ENCODE data around the gene CCDC66. TPM values are rescaled to one million over a fixed set of nuclear protein-coding genes. Genes with fewer than 3 reads are reported as not detected.
A peak's percentile ranks its signal among the peaks of the same experiment; 100 is the strongest.

CCDC66 gene
- total RNA-seq, 6 experiments from 2014 or later: 9.0 to 10.2 (median 9.5) TPM

- TF ChIP-seq CTCF (IDR thresholded peaks at IDR 0.05): no peak
- H3K36me3 Mint-ChIP-seq (ENCODE audit: low read depth): peaks cover 55% of the 10 kb centered on the region
- H3K27me3 Mint-ChIP-seq (ENCODE audit: insufficient read depth): no peaks in the 10 kb centered on the region
- no peak for DNase-seq
- no peak overlapping the region for H3K27ac Mint-ChIP-seq
- H3K9me3 Mint-ChIP-seq: no peaks in the 10 kb centered on the region
- H3K4me3 Mint-ChIP-seq: no peak overlapping the region
- no peaks in the 10 kb centered on the region for H3K4me1 Mint-ChIP-seq (ENCODE audit: low read depth)
Observed at GRCh38 chr3:56612146-56612545, 55.2 kb downstream of the CCDC66 start.

GRCh38 chr3:56613016-56613415, 56.0 kb downstream of the CCDC66 start:
- peaks cover 54% of the 10 kb centered on the region for H3K36me3 Mint-ChIP-seq (ENCODE audit: low read depth)
- TF ChIP-seq CTCF (IDR thresholded peaks at IDR 0.05): no peak

GRCh38 chr3:56616478-56617006, 59.6 kb downstream of the CCDC66 start:
- H3K4me3 Mint-ChIP-seq: no peak overlapping the region
- no peaks in the 10 kb centered on the region for H3K9me3 Mint-ChIP-seq
- no peak for DNase-seq
- H3K36me3 Mint-ChIP-seq (ENCODE audit: low read depth): peaks cover 44% of the 10 kb centered on the region
- no peak for TF ChIP-seq CTCF (IDR thresholded peaks at IDR 0.05)
- H3K4me1 Mint-ChIP-seq (ENCODE audit: low read depth): peaks cover 7% of the 10 kb centered on the region; the same call in 1 of the 2 replicates
- peaks cover 3% of the 10 kb centered on the region; the same call in 1 of the 2 replicates for H3K27me3 Mint-ChIP-seq (ENCODE audit: insufficient read depth)
- H3K27ac Mint-ChIP-seq: no peak overlapping the region; the same call in 1 of the 2 replicates

More at GRCh38 chr3:56613016-56613415, 56.0 kb downstream of the CCDC66 start:
- no peak for DNase-seq
- Mint-ChIP-seq H3K4me3 (no peak overlapping the region), H3K4me1 (ENCODE audit: low read depth) (no peaks in the 10 kb centered on the region), H3K27ac (no peak overlapping the region), H3K27me3 (ENCODE audit: insufficient read depth) (no peaks in the 10 kb centered on the region), H3K9me3 (no peaks in the 10 kb centered on the region)

- no peak overlapping the region for H3K4me3 Mint-ChIP-seq
- DNase-seq: peak; percentile 12
- TF ChIP-seq CTCF (IDR thresholded peaks at IDR 0.05): no peak
- peaks cover 3% of the 10 kb centered on the region; the same call in 1 of the 2 replicates for H3K27me3 Mint-ChIP-seq (ENCODE audit: insufficient read depth)
- peaks cover 52% of the 10 kb centered on the region for H3K36me3 Mint-ChIP-seq (ENCODE audit: low read depth)
- peaks cover 20% of the 10 kb centered on the region for H3K4me1 Mint-ChIP-seq (ENCODE audit: low read depth)
- H3K9me3 Mint-ChIP-seq: no peaks in the 10 kb centered on the region
- H3K27ac Mint-ChIP-seq: peak overlapping the region; percentile 56
Observed at GRCh38 chr3:56620371-56620770, 63.4 kb downstream of the CCDC66 start.

- Mint-ChIP-seq H3K4me1 (ENCODE audit: low read depth) (peaks cover 23% of the 10 kb centered on the region), H3K27me3 (ENCODE audit: insufficient read depth) (peaks cover 5% of the 10 kb centered on the region; the same call in 1 of the 2 replicates), H3K27ac (no peak overlapping the region), H3K36me3 (ENCODE audit: low read depth) (peaks cover 48% of the 10 kb centered on the region), H3K4me3 (no peak overlapping the region), H3K9me3 (no peaks in the 10 kb centered on the region)
- no peak for DNase-seq
- TF ChIP-seq CTCF (IDR thresholded peaks at IDR 0.05): no peak
Observed at GRCh38 chr3:56621681-56622080, 64.7 kb downstream of the CCDC66 start.

All from HFFc6 (cell line).